ENCODE measurements around the gene GPRIN2. TPM values are rescaled to one million over a fixed set of nuclear protein-coding genes. Genes with fewer than 3 reads are reported as not detected.
"Not testable (repeated sequence)": the region's sequence is repeated elsewhere in the genome, so short reads cannot be mapped to it uniquely, and the experiment has no call there.

The GPRIN2 gene
- total RNA-seq, 1 donor from 2014 or later: 9.1 TPM

DNA sequence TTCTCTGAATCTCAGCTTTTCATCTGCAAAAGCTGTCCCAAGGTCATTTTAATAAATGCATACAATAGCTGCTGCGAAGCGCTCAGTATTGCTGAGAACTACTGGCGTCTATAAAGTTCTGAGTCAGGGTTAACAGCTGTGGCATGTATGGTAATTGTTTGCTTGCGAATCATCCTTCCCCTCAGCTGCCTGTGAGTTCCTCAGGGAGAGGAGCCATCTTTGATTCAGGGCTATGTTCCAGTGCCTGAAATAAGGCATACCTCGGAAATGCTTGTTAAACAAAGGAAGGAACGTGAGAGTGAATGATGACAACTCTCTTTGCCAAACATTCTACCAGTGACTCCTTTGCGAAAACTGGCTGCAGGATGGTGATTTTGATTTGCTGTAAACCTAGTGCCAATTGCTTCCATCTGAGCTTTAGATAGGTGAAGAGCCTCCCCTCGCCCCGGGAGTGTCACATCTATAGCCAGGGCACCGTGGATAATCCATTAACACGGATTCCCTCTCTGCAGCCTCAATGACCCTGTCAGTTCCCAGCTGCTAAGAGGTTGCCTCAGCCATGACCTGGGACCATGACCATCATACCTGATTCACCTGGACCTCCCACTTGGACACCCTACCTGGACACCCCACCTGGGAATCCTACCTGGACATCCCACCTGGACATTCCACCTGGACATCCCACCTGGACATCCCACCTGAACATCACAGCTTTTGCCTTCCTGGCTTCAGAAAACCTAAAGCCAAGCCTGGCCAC is 39.6 kb downstream of the GPRIN2 start:
- DNase-seq (ENCODE audit: low read depth): no peak
- TF ChIP-seq, protein P1, sequence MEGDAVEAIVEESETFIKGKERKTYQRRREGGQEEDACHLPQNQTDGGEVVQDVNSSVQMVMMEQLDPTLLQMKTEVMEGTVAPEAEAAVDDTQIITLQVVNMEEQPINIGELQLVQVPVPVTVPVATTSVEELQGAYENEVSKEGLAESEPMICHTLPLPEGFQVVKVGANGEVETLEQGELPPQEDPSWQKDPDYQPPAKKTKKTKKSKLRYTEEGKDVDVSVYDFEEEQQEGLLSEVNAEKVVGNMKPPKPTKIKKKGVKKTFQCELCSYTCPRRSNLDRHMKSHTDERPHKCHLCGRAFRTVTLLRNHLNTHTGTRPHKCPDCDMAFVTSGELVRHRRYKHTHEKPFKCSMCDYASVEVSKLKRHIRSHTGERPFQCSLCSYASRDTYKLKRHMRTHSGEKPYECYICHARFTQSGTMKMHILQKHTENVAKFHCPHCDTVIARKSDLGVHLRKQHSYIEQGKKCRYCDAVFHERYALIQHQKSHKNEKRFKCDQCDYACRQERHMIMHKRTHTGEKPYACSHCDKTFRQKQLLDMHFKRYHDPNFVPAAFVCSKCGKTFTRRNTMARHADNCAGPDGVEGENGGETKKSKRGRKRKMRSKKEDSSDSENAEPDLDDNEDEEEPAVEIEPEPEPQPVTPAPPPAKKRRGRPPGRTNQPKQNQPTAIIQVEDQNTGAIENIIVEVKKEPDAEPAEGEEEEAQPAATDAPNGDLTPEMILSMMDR (conservative IDR thresholded peaks at IDR 0.05; ENCODE audit: low read depth, low read length): no peak

DNA sequence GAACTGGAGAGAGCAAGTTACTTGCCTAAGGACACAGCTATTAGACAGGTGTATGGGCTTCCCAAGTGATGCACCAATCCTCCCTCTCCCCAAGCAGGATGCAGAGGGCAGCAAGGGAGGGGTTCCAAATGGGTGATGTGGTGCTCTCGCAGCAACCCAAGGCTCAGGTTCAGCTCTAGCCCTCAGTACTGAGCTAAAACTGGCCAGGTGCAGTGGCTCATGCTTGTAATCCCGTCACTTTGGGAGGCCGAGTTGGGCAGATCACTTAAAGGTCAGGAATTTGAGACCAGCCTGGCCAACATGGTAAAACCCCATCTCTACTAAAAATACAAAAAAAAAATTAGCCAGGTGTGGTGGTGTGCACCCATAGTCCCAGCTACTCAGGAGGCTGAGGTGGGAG is 40.7 kb downstream of the GPRIN2 start:
- no peak for DNase-seq (ENCODE audit: low read depth)
- no peak overlapping the region for H3K4me3 ChIP-seq (ENCODE audit: low read depth, low read length)
- TF ChIP-seq, protein P1 (conservative IDR thresholded peaks at IDR 0.05; ENCODE audit: low read depth, low read length): no peak

More for the DNA sequence above, 39.6 kb downstream of the GPRIN2 start:
- no peak overlapping the region for H3K4me3 ChIP-seq (ENCODE audit: low read depth, low read length)

DNA sequence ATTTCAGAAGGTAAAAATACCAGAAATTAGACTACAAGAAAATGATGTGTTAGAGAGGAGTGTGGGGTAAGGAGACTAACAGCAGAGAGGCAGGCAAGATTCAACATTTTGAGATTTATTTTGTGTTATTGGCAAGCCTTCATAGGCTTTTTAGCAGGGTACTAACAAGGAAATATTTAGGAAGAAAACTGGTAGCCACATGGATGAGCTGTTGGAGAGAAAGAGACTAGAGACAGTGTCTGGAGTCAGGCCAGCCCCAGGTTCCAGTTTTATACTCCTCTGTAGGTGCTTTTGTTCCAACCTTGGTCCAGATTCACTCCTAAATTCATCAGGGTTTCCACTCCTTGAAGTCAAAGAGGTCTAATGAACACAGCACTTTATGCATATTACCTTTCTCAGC is 41.1 kb downstream of the GPRIN2 start:
- no peak overlapping the region for H3K4me3 ChIP-seq (ENCODE audit: low read depth, low read length)
- TF ChIP-seq, protein P1 (conservative IDR thresholded peaks at IDR 0.05; ENCODE audit: low read depth, low read length): no peak
- no peak for DNase-seq (ENCODE audit: low read depth)

DNA sequence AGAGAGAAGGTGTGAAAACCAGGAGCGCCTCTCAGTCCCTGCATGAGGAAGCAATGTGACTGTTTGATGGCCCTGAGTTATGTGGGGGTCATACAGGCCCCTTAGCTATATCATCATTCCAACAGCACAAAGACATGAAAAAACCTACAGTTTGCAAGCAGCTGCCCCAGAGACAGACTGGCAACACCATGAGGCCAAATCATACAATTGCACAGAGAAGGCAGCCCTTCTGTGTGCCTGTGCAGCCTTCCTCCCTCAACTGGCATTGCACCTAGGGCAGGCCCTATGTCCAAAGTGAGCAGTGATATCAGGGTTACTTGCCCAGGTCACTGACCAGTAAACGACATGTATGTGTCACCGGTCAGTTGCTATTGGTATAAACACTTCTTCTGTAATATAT is 41.6 kb downstream of the GPRIN2 start:
- no peak for DNase-seq (ENCODE audit: low read depth)
- TF ChIP-seq, protein P1 (conservative IDR thresholded peaks at IDR 0.05; ENCODE audit: low read depth, low read length): no peak
- H3K4me3 ChIP-seq (ENCODE audit: low read depth, low read length): no peak overlapping the region

DNA sequence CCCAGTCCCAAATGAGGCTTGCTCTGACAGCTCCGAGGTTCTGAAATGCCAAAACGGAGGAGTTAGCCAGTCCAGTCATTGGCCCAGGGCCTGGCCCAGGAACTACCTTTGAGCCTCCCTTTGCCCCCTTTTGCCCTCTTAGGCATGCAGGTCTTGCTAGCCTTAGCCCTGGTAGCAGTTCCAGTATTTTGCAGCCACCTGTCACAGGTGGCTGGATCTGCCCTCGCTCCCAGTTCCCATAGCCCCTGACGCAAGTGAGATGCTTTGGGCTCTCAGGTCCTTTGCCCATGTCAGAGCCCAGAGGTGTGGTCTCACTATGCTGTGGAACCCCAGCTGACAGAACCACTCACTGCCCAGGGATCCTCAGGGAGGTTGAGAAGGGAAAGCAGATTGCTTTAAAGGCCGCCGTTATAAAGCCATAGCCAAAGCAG is 42.0 kb downstream of the GPRIN2 start:
- DNase-seq (ENCODE audit: low read depth): no peak
- H3K4me3 ChIP-seq (ENCODE audit: low read depth, low read length): no peak overlapping the region
- TF ChIP-seq, protein P1 (conservative IDR thresholded peaks at IDR 0.05; ENCODE audit: low read depth, low read length): no peak

DNA sequence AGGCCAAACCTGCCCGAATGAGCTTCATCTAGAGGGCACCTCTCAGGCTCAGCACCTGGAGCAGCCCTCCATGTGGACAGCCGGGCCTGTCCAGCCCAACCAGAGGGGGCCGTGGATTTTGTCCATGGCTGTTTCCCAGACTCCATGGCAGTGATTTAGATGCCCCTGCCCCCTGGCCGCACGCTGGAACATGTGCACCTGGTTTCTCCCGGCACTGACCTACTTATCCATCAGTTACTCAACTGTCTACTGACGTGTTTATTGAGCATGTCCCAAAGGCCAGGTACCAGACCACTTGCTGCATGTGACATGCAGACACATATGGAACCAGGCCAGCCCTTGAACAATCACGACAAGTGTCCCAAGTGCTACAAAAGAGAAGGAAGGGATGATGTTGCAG is 43.1 kb downstream of the GPRIN2 start:
- H3K4me3 ChIP-seq (ENCODE audit: low read depth, low read length); DNase-seq (ENCODE audit: low read depth): not testable (repeated sequence)

DNA sequence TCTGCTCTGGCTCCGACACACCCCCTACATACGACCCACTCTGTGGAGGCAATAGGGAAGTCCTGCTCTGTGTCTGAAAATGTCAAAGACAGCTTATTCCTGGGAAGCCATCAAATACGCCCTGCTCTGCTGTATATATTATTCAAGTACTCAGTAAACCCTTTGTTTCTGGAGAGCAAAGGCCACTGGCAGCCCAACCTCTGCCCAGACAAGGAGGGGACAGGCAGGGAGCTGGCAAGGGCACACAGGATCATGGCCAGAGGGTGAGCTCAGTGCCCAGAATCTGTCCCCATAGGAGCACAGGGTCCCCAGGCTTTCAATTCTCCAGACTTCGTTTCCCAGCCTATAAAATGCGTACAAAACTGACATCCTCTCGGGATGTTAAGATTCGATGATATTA is 43.7 kb downstream of the GPRIN2 start:
- not testable (repeated sequence) for DNase-seq (ENCODE audit: low read depth); H3K4me3 ChIP-seq (ENCODE audit: low read depth, low read length)

DNA sequence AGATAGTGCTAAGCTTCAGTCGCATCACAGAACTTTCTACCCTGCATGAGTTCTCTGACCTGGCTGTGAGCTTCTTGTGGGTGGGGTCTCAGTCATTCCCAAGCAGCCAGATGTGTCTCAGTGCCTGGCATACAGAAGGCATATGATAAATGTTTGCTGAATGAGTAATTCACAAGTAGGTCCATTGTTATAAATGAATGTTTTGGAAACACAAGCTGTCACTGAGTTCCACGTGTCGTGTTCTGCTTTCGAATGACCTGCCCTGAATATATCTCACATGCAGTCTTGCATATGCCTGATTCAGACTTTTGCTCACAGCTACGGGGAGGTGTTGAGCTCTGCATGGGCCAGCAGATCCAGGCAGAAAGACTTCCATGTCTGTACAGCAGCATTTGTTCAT is 44.5 kb downstream of the GPRIN2 start:
- H3K4me3 ChIP-seq (ENCODE audit: low read depth, low read length); DNase-seq (ENCODE audit: low read depth): not testable (repeated sequence)

Other genes starting within 250 kb of the GPRIN2 start
- gene ANXA8L1, start 180.9 kb downstream of the GPRIN2 start, total RNA-seq: 1.7 and 3.3 TPM in 2 replicates
- gene NPY4R, start 90.7 kb downstream of the GPRIN2 start, total RNA-seq: not detected in 2 replicates
- gene SYT15, start 22.5 kb upstream of the GPRIN2 start, total RNA-seq: 0.14 TPM in 1 of 2 replicates, not detected in the other